ENCODE results near the gene VENTX.

Gene VENTX

GRCh38 chr10:133274751-133275683 is 37.4 kb downstream of the VENTX start:
- DNase-seq = no peak

GRCh38 chr10:133275684-133276092 is 38.0 kb downstream of the VENTX start:
- no peak for DNase-seq

GRCh38 chr10:133276100-133276434 is 38.4 kb downstream of the VENTX start:
- DNase-seq = no peak

DNA sequence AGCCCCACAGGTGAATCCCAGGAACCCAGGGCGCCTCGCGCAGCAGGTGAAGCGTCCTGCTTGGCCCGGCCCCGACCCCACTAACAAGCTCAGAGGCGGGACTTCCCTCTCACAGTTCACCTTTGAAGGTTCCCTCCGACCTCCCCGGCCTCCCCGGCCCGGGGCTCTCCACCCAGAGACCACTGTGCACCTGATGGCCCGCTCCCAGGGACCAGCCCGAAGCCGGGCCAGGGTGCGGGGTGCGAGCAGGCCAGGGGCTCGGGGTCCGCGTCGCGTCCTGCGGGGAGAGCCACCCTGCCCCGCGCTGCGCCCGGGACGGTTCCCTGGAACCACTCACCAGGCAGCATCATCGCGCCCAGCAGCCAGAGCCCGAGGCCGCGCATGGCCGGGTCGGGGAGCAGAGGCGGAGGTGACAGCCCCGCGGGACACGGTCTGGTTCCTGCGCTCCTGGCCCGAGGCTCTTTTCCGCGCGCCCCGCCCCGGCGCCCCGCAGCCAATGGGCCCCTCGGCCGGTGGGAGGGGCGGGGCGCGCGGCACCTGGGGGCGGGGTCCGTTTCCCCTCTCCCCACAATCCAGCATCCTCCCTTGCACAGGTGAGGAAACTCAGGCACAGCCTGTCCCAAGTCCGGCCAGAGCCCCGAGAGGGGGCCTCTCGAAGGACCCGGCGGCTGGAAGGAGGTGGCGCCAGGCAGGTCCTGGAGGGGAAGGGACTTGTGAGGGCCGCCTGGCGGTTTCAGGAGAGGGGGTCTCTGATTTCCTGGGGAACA is 39.0 kb downstream of the VENTX start, which contains the start of gene ADAM8:
Gene ADAM8, minus strand, starts transcription at position 434 of the 767 bp plus-strand sequence. Its CDS starts 51 bp downstream, at position 383.
- no peak for DNase-seq

DNA sequence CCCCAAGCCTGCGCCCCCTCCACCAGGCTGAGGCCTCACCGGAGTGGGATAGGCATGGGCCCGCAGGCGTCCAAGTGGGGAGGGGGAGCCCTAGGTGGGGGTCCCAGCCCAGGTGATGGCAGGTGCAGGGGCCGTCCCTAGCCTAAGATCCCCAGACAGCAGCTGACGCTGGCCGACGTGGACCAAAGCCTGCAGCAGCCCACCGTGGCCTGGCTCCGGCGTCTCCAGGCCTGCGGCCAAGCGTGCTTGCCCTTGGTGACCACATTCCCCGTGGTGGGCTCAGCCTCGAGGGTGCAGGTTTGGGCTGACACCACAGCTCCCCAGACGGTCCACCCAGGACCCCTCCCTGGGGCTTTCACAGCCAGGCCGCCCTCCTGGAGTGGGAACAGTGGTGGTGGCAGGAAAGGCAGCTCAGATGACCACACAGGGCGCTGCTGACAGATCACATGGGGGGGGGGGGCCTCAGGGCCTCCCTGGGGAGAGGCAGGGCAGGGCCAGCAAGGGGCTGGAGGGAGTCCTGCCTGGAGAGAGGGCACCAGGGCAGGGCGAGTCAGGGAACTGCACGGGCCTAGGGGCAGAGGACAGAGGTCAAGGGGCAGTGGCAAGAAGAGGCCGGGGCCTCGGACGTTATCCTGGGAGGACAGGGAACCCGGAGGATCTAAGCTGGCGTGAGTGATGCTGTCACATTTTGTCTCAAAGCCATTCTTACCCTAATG is 39.8 kb downstream of the VENTX start:
- no peak for DNase-seq

DNA sequence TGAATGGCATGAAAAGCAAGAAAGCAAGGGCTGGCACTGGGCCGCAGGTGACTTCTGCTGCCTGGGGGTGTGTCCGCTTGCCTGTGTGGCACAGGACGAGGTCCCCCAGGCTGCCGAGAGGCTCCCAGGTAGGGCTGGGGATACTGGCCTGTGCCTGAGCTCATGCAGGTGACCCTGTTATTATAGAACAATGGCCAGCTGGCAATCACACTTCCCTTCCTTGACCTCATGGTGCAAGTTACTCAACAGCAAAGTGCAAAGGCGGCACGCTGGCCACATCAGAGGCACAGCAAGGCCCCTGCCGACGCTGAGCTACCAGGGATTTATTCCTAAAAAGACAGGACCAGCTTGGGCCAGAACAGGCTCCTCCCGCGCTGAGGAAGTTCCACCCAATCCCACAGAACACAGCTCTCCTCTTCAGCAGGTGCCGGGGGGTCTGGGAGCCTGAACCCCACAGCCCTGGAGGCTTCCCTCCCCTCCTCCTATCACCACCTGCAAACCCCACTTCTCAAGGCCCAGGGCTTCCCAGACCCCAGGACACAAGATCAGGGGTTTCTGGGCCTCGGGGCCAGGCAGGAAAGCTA is 40.4 kb downstream of the VENTX start:
- no peak for DNase-seq

DNA sequence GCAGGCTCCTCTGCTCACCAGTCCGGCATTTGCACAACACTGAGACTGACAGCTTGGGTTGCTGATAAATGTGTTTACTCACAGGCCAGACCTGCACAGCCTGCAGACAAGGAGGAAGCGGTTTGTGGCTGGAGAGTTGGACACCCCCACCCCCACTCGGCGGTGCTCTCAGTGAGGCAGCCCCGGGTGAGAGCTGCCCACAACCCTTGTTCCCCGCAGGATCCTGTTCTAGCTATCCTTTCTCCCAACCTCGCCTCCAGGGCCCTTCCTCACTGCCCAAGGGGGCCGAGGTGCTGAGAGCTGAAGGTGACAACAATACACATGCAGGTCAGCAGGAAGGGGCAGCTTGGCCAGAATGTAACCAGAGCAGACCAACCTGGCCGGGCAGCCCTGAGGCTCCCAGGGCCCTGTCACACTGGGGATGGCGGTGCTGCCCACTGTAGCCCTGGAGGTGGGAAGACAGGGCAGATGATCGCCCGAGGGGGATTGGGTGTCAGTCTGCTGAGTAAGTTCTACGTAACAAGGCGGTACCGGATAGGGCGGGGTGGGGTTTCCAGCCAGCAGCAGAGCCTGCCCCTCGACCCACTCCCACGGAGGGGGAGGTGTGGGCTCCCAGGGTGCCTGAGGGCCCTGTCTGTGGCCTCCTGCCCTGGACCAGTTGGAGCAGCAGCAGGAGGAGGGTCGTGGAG is 41.1 kb downstream of the VENTX start:
- no peak for DNase-seq

DNA sequence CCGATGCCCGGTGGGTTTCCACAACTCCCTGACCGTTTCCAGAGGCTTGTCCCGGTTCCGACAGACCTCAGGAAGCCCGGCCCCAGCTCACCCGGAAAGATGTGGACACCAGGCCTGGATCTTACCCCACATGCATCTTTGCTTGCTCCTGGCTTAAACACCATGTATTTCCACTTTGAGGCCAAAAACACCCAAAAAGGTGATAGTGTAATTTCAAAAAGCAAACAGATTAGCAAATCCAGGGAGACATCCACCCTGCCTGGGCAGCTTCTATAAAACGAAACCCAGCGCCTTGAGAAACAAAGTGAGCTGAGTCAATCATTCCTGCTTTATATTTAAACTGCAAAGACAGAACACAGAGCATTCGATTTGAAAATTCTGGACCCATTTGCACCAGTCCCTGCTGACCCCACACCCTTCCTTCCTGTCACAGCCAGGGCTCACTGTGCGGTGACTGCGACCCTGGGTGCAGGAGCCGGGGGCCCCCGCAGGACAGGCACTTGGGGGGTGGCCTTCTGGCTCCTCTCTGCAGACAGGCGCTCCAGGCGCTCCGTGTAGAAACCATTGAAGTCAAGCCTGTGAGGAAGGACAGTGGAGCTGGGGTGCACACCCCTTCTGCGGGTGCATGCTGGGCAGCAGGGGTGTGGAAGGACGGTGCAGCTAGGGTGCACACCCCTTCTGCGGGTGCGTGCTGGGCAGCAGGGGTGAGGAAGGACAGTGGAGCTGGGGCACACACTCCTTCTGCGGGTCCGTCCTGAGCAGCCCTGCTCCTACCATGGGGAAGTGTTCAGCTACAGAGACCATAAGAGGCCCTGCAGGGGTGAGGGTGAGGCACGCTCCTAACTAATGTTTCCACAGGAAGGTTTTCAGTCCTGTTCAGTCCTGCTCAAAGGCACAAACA is 41.9 kb downstream of the VENTX start:
- no peak for DNase-seq

GRCh38 chr10:133280391-133281059 is 42.9 kb downstream of the VENTX start:
- no peak for DNase-seq

GRCh38 chr10:133281084-133281483 is 43.4 kb downstream of the VENTX start:
- no peak for DNase-seq

GRCh38 chr10:133281628-133282372 is 44.1 kb downstream of the VENTX start:
- no peak for DNase-seq

- no peak for DNase-seq
These were observed 45.3 kb downstream of the VENTX start for GRCh38 chr10:133282846-133283390.

- no peak for DNase-seq
These were observed 46.3 kb downstream of the VENTX start for GRCh38 chr10:133283931-133284330.

DNA sequence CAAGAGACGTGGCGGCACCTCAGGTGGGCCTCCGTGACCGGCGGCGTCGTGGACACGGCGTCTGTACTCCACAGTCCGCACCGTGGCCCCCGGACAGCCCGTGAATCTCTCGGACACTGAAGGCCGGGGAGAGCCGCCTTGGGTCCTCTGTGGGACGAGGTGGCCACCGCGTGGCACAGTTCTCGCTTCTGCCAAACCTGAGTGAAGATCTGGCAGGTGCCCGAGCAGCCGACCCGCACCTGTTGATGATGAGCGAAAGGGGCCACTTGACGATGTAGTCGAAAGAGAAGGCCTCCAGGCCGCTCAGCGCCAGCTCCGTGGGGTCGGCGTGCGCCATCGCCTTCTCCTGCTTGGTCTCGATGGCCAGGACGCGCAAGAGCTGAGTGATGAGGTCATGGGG is 47.6 kb downstream of the VENTX start:
- DNase-seq = no peak

DNA sequence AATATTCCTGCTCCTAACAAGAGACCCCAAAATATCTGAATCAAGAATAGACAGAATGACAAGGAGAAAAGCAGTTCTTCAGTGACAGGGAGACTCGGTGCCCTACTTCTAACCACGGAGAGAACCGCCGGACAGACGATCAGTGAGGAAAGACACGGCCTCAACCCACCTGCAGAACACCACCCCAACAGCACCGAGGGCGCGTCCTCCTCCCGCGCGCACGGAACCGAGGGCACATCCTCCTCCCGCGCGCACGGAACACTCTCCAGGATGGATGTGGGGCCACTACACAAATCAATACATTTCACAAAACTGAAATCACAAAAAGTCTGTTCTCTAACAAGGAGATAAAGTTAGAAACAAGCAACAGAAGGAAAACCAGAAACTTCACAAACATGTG is 48.7 kb downstream of the VENTX start:
- DNase-seq = no peak

GRCh38 chr10:133287832-133288500 is 50.3 kb downstream of the VENTX start:
- no peak for DNase-seq

GRCh38 chr10:133289761-133290160 is 52.1 kb downstream of the VENTX start:
- DNase-seq = no peak

All from cerebellar nuclear complex (tissue), 1 donor.